NCI-H2081 treated with DMSO at 0.1 percent for 48 hours (cell line): Measurements from ENCODE around the gene PARD6B.
"Not testable (repeated sequence)": the region's sequence is repeated elsewhere in the genome, so short reads cannot be mapped to it uniquely, and the experiment has no call there.

Experiments
- DNase-seq: peaks from one replicate; lab custom pipeline; 2025; lab: John Stamatoyannopoulos, UW

The PARD6B gene

GRCh38 chr20:50746138-50746940, 15.0 kb downstream of the PARD6B start:
- no peak for DNase-seq

- DNase-seq, result no peak
Measured at GRCh38 chr20:50747275-50747674, 15.9 kb downstream of the PARD6B start.

- DNase-seq, result no peak
Measured at GRCh38 chr20:50750145-50750671, 18.8 kb downstream of the PARD6B start.

GRCh38 chr20:50753152-50753551, 21.8 kb downstream of the PARD6B start:
- DNase-seq, result no peak

- DNase-seq, result no peak
Measured at GRCh38 chr20:50754420-50754819, 23.0 kb downstream of the PARD6B start.

- DNase-seq, result no peak
Measured at GRCh38 chr20:50756447-50756846, 25.1 kb downstream of the PARD6B start.

GRCh38 chr20:50758469-50758868, 27.1 kb downstream of the PARD6B start:
- no peak for DNase-seq

- DNase-seq, result no peak
Measured at GRCh38 chr20:50758992-50759391, 27.6 kb downstream of the PARD6B start.

- DNase-seq, result no peak
Measured at GRCh38 chr20:50759678-50760077, 28.3 kb downstream of the PARD6B start.

- DNase-seq, result no peak
Measured at GRCh38 chr20:50762045-50762422, 30.7 kb downstream of the PARD6B start.

- DNase-seq, result no peak
Measured at GRCh38 chr20:50762435-50763220, 31.2 kb downstream of the PARD6B start.

- not testable (repeated sequence) for DNase-seq
Measured at GRCh38 chr20:50763550-50764458, 32.4 kb downstream of the PARD6B start.

GRCh38 chr20:50765251-50765650, 33.9 kb downstream of the PARD6B start:
- not testable (repeated sequence) for DNase-seq

- no peak for DNase-seq
Measured at GRCh38 chr20:50765674-50766073, 34.3 kb downstream of the PARD6B start.

GRCh38 chr20:50766955-50767809, 35.8 kb downstream of the PARD6B start:
- DNase-seq, result not testable (repeated sequence)

GRCh38 chr20:50768991-50769390, 37.6 kb downstream of the PARD6B start:
- not testable (repeated sequence) for DNase-seq

- DNase-seq, result not testable (repeated sequence)
Measured at GRCh38 chr20:50769551-50770085, 38.2 kb downstream of the PARD6B start.

GRCh38 chr20:50771419-50772080, 40.2 kb downstream of the PARD6B start:
- DNase-seq, result not testable (repeated sequence)

- no peak for DNase-seq
Measured at GRCh38 chr20:50772420-50773185, 41.2 kb downstream of the PARD6B start.
